HG03108 (cell line): Measurements from ENCODE around the gene DRC1.
"Not testable (repeated sequence)": the region's sequence is repeated elsewhere in the genome, so short reads cannot be mapped to it uniquely, and the experiment has no call there.

ENCODE experiments used
- ATAC-seq: cut with Tn5 transposase; IDR thresholded peaks from one replicate; pipeline ENCODE4 v1.9.1; 2021; ENCODE audit warnings: moderate library complexity; ENCODE audit not compliant: unreplicated experiment

The DRC1 gene

DNA sequence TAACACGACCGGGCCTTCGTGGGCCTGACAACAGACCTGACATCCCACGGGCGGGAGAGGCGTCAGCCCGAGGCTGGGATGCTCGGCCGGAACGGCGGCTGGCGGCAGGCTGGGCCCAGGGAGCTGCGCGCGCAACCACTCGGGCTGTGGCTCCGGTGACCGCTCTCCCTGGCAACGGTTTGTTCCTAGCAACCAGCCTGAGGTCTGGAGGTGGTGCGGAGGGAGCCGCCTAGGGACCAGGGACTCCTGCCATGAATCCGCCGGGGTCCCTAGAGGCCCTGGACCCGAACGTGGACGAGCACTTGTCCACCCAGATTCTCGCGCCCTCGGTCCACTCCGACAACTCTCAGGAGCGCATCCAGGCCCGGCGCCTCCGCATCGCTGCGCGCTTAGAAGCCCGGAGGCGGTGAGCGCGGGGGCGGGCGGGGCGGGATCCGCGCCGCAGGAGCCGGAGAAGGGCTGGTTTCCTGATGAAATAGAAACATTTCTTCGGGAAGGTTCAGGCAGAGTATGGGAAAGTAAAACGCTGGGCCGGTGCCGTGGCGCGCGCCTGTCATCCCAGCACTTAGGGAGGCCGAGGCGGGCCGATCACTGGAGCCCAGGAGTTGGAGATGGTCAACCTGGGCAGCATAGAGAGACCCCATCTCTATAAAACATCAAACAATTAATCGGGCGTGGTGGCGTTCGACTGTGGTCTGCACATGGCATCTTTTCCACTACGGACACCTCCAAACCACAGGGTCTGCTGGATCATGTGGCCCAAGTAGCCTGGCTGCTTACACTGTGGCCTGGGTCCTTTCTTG is at the start of gene DRC1:
Gene DRC1 (plus strand): TSS at position 182 of the 803 bp plus-strand sequence. CDS start 70 bp downstream, at position 252.
- no peak for ATAC-seq

GRCh38 chr2:26352892-26353291 is 48.8 kb upstream of the DRC1 start:
- ATAC-seq = no peak

DNA sequence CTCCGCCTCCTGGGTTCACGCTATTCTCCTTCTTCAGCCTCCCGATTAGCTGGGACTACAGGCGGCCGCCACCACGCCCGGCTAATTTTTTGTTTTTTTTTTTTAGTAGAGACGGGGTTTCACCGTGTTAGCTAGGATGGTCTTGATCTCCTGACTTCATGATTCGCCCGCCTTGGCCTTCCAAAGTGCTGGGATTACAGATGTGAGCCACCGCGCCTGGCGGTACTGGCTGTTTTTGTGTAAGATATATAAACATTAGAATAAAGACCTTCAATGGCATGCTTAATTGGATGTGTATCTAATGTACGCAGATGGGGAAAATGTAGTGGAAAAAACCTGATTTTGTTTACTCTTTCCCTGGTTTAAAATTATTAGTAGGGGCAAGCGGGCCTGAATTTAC is 47.3 kb upstream of the DRC1 start:
- ATAC-seq = not testable (repeated sequence)

DNA sequence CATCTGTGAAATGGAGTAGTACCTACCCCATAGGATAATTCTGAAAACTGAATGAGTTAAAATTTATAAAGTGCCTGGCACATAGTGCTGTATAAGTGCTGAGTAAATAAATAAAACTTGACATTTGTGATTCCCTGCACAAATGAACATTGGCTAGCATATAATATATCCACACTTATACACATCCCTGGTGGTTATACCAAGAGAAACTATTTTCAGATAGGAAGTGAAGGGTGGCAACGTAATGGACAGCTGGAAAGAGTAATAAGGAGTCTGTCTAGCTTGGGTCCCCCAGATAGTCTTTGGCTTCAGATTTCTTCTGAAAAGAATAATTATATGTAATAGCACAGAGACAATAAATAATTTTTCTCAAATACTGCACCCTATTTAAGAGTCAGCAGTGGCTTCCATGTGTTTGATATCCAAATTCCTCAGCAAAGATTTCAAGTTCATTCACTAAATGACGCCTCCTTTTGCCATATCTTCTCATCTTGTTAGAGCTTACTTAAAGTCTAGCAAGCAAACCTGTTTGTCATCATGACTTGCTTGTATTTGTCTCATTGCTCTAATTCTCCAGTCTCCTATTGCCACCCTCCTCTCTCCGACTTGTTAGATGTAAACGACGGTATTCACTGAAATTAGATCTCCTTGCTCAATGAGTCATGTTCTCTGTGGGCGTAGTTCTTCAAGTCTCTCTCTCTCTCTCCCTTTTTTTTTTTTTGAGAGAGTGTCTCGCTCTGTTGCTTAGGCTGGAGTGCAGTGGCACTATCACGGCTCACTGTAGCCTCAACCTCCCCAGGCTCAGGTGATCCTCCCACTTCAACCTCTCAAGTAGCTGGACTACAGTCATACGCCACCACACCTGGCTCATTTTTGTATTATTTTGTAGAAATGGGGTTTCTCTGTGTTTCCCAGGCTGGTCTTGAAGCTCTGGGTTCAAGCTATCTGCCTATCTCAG is 46.4 kb upstream of the DRC1 start:
- no peak for ATAC-seq

GRCh38 chr2:26356111-26356510 is 45.6 kb upstream of the DRC1 start:
- ATAC-seq = no peak

DNA sequence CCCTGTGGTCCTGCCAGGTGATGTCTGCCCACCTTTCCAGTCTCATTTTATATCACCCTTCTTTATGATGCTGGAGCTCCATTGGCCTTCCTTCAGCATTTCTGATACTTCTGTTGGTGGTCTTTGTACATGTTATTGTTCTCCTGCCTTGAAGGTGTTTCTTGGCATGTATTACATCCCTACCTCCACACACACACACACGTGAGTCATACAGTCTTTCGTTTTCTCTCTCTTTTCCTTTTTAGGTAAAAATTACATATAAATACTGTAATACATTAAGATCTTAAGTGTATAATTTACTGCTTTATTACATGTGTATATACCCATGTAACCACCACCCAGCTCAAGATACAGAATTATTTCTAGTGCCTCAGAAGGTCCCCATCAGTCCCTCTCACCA is 44.9 kb upstream of the DRC1 start:
- ATAC-seq = no peak

DNA sequence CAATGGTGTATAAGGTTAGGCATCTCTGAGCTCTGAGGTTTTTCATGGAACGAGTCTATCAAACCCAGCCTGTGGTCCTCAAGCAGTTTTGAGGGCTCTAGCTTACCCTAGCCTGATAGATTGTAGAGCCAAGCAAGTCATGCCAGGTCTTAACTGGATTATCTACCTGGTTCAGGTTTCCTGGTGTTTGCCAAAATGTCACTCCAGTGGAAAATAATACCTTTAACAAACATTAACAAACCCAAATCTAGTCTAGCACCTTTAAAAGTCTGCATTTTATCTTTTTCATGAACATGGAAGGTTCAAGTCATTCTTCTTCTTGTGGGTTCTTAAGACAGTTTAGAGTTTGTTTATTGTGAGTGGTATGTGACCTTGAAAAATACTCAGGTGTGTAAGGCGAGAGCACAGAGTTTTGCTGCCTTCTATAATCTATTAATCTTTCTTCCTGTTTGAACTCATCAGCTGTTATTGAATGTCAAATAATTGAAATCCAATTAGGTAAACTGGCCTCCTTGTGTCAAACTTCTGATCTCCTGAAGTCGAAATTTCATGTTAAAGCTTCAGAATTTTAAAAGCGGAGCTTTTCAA is 41.7 kb upstream of the DRC1 start:
- ATAC-seq = no peak

DNA sequence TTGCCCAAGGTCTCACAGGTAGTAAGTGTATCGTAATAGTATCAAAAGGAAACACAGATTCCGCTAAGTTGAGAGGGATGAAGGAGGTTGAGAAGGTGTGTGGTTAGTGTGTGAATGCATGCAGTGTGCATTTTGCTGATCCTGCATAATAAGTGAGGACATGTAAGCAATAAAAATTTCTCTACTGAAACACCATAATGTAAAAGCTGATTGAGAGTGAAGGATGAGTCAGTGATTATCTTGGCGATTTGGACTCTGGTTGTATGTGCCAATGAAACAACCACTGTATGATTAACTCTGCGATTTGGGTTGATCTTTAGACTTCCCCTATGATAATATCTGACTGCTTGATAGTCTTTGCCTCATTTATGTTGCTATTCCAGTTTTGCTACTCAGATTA is 38.4 kb upstream of the DRC1 start:
- ATAC-seq = no peak

DNA sequence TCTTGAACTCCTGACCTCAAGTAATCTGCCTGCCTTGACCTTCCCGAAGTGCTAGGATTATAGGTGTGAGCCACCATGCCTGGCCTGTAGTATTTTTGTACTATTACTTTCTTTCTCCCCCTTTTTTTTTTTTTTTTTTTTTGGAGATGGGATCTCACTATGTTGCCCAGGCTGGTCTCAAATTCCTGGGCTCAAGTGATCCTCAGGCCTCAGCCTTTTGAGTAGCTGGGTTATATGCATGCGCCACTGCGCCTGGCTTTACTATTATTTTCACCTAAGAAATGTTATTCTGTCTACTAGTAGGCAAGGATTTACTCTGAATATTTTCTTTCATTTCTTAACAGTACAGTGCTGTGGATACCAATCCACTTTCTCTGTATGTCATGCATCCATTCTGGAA is 37.8 kb upstream of the DRC1 start:
- no peak for ATAC-seq

DNA sequence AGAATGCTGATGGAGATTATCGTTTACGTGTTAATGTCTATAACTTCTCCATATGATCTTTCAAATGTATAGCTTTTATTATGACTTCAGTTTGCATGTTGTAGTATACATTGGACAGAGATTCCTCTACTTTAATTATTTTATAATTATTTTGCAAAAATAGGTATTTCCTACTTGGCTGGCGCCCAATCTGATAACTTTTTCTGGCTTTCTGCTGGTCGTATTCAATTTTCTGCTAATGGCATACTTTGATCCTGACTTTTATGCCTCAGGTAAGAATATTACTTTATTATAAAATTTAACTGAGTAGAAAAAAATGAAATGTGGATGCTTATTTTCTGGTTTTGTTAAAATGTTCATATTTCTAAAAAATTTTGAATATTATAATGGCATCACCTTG is 37.1 kb upstream of the DRC1 start:
- no peak for ATAC-seq

DNA sequence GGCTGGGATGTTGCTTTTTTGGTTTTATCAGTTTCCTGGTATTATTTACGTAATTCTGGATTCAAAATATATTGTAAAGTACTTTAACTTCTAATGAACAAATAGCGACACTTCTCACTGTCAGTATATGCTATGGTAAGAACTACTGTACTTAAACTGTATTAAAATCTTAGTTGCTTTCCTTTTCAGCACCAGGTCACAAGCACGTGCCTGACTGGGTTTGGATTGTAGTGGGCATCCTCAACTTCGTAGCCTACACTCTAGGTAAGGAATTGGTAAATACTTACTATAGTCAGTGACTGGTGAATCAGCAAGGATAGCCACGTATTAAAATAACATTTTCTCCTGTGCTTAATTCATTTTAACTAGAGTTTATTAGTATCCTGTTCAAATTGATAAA is 34.8 kb upstream of the DRC1 start:
- no peak for ATAC-seq

DNA sequence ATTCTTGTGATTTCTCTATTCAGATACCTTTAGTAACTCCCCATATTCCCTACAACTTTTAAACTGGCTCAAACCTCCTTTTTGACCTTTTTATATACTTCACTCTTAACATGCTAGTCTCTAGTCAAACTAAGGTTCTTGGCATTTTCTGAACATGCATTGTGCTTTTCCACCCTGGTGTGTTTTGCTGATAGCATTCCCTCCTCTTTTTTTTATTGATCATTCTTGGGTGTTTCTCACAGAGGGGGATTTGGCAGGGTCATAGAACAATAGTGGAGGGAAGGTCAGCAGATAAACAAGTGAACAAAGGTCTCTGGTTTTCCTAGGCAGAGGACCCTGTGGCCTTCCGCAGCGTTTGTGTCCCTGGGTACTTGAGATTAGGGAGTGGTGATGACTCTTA is 32.1 kb upstream of the DRC1 start:
- not testable (repeated sequence) for ATAC-seq

- not testable (repeated sequence) for ATAC-seq
Observed at GRCh38 chr2:26370909-26371308, 30.8 kb upstream of the DRC1 start.

DNA sequence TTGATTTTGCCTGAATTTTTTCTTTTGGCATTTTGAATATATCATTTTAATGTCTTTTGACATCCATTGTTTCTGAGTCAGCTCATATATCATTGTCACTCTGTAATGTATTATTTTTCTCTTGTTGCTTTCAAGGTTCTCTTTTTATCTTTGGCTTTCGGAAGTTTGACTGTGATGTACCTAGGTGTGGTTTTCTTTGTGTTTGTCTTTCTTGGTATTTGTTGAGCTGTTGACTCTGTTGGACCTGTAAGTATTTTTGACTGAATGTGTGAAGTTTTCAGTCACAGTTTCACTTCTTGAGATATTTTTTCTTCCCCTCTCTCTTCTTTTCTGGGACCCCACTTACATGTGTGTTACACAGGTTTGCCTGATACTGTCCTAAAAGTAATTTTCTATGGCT is 24.9 kb upstream of the DRC1 start:
- ATAC-seq = no peak

DNA sequence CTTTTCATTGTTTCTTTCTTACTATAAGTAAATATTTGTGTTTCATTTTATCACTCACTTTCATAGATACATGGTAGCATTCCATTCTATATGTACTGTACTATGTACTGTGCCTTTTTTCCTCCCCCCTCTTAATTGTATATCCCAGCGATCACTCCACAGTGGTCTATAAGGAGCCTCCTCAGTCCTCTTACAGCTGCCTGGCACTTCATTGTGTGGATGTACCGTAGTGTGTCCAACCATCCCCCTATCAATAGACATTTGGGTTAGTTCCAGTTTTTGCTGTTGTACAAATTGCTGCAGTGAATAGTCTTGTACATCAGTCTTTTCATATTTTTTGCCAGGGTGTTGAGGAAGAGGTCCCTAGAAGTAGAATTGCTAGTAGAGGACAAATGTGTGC is 21.4 kb upstream of the DRC1 start:
- no peak for ATAC-seq

DNA sequence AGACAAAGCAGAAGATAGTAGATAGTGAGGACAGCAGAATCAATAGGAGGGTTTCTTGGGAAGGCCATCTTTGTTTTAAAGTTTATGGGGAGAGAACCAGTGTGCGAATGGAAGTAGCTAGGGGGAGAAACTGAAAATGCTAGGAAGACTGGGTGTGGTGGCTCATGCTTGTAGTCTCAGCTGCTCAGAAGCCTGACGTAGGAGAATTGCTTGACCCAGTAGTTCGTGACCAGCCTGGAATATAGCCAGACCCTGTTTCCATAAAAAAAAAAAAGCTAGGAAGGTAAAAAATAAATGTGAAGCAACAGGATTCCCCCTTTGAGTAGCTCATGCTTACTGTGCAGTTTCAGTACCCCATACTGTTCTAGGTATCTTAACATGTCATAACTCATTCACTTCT is 19.2 kb upstream of the DRC1 start:
- no peak for ATAC-seq

DNA sequence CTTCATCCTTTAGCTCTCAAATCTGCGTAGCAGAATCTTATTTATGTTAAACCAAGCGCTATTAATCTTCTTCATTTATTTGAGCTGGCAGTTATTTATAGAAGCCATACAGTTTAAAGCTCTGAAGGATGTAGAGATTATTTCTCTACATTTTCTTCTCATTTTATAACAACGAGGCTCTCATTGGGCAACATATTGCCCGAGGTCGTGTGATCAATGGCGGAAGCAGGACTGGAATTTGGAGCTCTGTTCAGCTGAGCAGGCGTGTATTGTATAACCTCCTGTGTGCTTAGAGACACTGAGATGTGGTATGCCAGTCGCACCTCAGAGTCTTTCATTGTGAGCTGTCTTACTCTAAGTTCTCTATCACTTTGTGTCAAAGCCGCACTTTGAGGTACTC is 17.5 kb upstream of the DRC1 start:
- ATAC-seq = no peak

GRCh38 chr2:26384597-26384996 is 17.1 kb upstream of the DRC1 start:
- ATAC-seq = no peak

DNA sequence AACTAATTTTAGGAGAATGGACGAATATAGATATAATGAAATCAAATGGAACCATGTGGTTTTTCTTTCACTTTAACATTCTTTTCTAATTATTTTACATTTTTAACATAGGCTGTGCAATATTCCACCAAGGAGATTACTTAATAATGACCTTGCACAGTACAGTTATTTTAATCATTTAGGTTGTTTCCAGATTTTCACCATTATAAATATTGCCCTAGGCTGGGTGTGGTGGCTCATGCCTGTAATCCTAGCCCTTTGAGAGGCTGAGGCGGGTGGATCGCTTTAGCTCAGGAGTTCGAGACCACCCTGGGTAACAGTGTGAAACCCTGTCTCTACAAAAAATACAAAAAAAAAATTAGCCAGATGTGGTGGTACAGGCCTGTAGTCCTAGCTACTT is 14.5 kb upstream of the DRC1 start:
- no peak for ATAC-seq

DNA sequence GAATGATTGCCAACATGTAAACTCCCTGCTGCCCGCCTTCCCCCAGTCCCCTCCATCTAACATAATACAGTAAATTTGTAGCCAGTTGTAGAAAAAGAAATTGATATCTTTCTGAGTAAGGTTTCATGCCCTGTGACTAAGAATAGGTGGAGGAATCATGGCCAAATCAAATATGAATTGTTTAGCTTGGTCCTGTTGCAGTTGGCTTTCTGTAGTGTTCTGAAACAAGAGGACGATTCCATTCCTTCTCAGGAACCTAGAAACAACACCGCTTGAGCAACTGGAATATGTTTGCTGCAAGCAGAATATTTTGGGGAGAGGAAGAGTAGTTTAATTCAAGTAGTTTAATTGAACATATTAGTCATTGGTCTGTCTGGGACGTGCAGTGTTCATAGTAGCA is 7.0 kb upstream of the DRC1 start:
- no peak for ATAC-seq

DNA sequence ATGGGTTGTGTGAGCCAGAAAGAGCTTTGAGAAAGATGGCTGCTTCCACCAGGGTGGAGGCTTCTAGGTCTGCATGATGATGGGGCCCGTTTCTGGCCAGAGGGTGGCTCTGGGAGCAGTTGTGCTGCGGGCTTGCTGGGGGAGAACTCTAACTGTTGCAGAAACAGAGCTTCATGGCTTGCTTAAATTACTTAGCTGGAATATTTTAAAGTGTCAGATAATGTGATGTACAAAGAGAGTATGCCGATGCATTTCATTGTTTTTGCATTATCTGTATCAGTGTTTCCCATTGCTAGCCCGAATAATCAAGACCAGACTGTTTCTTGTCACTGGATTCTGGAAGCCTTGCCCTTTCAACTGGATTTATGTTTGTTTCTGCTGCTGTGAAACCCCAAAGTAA is 6.3 kb upstream of the DRC1 start:
- no peak for ATAC-seq
